Measurements from ENCODE around the gene UNC93A. TPM values are rescaled to one million over a fixed set of nuclear protein-coding genes. Genes with fewer than 3 reads are reported as not detected.
"Not testable (repeated sequence)": the region's sequence is repeated elsewhere in the genome, so short reads cannot be mapped to it uniquely, and the experiment has no call there.

UNC93A gene
- polyA plus RNA-seq, 2 donors, result 3.6 to 4.7 TPM

DNA sequence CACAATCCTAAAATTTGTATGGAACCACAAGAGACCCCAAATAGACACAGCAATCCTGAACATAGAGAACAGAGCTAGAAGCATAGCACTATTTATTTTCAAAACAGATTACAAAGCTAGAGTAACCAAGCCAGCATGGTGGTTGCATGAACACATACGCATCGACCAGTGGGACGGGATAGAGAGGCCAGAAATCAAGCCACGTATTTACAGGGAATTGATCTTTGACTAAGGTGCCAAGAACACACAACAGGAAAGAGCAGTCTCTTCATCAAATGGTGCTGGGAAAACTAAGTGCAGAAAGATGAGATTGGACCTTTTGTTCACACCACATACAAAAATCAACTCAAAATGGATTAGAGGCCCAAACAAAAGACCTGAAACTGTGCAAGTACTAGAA lies 54.8 kb downstream of the UNC93A start:
- Histone ChIP-seq H3K4me1 (ENCODE audit: control insufficient read depth in 2 of 2, insufficient read depth in 2 of 2, low read length in 1 of 2) (peaks cover 0 to 4% of the 10 kb centered on the region in 2 donors), H3K9me3 (ENCODE audit: control insufficient read depth in 2 of 2, insufficient read depth in 1 of 2, low read depth in 1 of 2, low read length in 1 of 2) (no peaks in the 10 kb centered on the region), H3K27ac (ENCODE audit: low read depth in 2 of 2, low read length in 1 of 2) (no peak overlapping the region), H3K4me3 (ENCODE audit: low read depth in 1 of 2, low read length in 2 of 2) (no peak overlapping the region), H3K27me3 (ENCODE audit: control insufficient read depth in 1 of 2, insufficient read depth in 2 of 2, low read length in 2 of 2) (no peaks in the 10 kb centered on the region), H3K36me3 (ENCODE audit: control insufficient read depth in 2 of 2, insufficient read depth in 2 of 2, low read length in 1 of 2) (no peaks in the 10 kb centered on the region)
- WGBS, 2 donors, result 87 to 91% methylated on average over 4 of the region's 4 CpGs

DNA sequence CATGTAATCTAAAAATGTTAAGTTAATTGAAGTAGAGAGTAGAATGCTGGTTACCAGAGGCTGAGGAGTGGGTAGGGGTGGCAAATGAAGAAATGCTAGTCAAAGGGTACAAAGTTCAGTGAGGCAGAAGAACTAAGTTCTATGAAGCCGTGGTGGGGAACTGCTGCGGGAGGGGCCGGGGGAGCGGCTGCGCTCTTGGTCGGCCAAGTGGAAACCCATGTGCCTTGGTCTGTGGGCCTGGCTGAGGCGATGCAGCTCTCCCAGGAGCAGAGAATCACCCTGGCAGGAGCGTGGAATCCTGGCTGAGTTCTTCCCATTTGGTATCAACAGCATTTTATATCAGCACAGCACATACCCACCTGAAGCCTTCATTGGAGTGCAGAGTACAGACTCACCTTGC lies 56.1 kb downstream of the UNC93A start:
- 93 to 98% methylated on average over 8 of the region's 8 CpGs for WGBS, 2 donors
- Histone ChIP-seq H3K27ac (ENCODE audit: low read depth in 2 of 2, low read length in 1 of 2) (no peak overlapping the region), H3K9me3 (ENCODE audit: control insufficient read depth in 2 of 2, insufficient read depth in 1 of 2, low read depth in 1 of 2, low read length in 1 of 2) (no peaks in the 10 kb centered on the region), H3K4me1 (ENCODE audit: control insufficient read depth in 2 of 2, insufficient read depth in 2 of 2, low read length in 1 of 2) (peaks cover 0 to 9% of the 10 kb centered on the region in 2 donors), H3K4me3 (ENCODE audit: low read depth in 1 of 2, low read length in 2 of 2) (no peak overlapping the region), H3K36me3 (ENCODE audit: control insufficient read depth in 2 of 2, insufficient read depth in 2 of 2, low read length in 1 of 2) (no peaks in the 10 kb centered on the region), H3K27me3 (ENCODE audit: control insufficient read depth in 1 of 2, insufficient read depth in 2 of 2, low read length in 2 of 2) (no peaks in the 10 kb centered on the region)

DNA sequence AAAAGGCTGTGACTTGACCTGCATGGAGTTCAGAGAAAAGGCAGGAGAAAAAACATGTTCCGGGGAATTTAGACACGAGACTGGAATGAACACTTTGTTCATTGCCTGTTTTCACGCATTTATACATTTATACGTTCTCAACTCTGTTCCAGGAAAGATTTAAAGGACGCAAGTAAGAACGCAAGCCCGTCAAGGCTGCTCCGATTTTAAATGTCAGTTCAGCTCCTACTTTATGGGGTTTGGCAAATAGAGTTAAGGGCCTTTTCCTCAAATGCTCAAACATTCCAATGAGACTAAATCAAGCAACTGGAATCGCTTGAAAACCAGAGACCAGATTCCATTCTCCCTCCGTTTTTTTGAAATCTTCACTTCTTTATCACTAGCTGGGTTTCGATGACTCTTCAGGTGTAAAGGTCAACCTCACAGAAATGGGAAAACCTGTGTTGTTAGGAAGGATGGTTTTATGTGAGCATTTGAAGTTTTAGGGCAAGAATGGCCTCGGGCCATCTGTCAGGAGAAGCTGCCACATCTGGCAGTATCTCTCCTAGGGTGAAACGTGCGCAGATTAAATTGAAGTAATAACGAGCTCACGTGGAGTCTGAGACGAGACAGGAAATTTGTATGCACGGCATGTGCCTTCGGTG lies 58.6 kb downstream of the UNC93A start:
- WGBS, 2 donors, result 50 to 52% methylated on average over 19 of the region's 19 CpGs
- Histone ChIP-seq H3K4me1 (ENCODE audit: control insufficient read depth in 2 of 2, insufficient read depth in 2 of 2, low read length in 1 of 2) (peaks cover 0 to 9% of the 10 kb centered on the region in 2 donors), H3K36me3 (ENCODE audit: control insufficient read depth in 2 of 2, insufficient read depth in 2 of 2, low read length in 1 of 2) (no peaks in the 10 kb centered on the region), H3K27me3 (ENCODE audit: control insufficient read depth in 1 of 2, insufficient read depth in 2 of 2, low read length in 2 of 2) (no peaks in the 10 kb centered on the region), H3K4me3 (ENCODE audit: low read depth in 1 of 2, low read length in 2 of 2) (no peak overlapping the region), H3K27ac (ENCODE audit: low read depth in 2 of 2, low read length in 1 of 2) (no peak overlapping the region), H3K9me3 (ENCODE audit: control insufficient read depth in 2 of 2, insufficient read depth in 1 of 2, low read depth in 1 of 2, low read length in 1 of 2) (no peaks in the 10 kb centered on the region)

DNA sequence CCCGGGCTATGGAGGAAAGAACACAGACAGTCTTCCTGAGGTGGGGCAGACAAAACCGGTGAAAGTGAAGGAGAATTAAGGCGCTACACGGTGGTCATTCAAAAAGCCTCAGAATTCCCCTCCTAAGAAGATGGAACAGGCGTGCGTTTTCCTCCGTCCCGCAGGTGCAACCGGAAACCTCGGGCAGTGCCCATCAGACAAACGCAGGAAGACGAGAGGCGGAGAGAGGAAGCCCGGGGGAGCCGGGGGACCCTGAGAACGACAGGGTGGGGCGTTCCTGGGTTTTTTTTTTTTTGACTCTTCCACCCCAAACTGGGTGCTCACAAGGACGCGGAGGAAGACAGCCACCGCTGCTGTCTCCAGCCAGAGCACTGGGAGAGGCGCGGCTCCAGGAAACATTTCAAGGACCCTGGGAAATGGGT lies 59.2 kb downstream of the UNC93A start:
- Histone ChIP-seq H3K4me3 (ENCODE audit: low read depth in 1 of 2, low read length in 2 of 2) (peak overlapping the region in 1 of 2 donors; percentile 50), H3K4me1 (ENCODE audit: control insufficient read depth in 2 of 2, insufficient read depth in 2 of 2, low read length in 1 of 2) (peaks cover 0 to 9% of the 10 kb centered on the region in 2 donors), H3K27ac (ENCODE audit: low read depth in 2 of 2, low read length in 1 of 2) (peak overlapping the region in 1 of 2 donors; percentile 50), H3K27me3 (ENCODE audit: control insufficient read depth in 1 of 2, insufficient read depth in 2 of 2, low read length in 2 of 2) (no peaks in the 10 kb centered on the region), H3K9me3 (ENCODE audit: control insufficient read depth in 2 of 2, insufficient read depth in 1 of 2, low read depth in 1 of 2, low read length in 1 of 2) (no peaks in the 10 kb centered on the region), H3K36me3 (ENCODE audit: control insufficient read depth in 2 of 2, insufficient read depth in 2 of 2, low read length in 1 of 2) (no peaks in the 10 kb centered on the region)
- 7 to 10% methylated on average over 22 of the region's 22 CpGs for WGBS, 2 donors

DNA sequence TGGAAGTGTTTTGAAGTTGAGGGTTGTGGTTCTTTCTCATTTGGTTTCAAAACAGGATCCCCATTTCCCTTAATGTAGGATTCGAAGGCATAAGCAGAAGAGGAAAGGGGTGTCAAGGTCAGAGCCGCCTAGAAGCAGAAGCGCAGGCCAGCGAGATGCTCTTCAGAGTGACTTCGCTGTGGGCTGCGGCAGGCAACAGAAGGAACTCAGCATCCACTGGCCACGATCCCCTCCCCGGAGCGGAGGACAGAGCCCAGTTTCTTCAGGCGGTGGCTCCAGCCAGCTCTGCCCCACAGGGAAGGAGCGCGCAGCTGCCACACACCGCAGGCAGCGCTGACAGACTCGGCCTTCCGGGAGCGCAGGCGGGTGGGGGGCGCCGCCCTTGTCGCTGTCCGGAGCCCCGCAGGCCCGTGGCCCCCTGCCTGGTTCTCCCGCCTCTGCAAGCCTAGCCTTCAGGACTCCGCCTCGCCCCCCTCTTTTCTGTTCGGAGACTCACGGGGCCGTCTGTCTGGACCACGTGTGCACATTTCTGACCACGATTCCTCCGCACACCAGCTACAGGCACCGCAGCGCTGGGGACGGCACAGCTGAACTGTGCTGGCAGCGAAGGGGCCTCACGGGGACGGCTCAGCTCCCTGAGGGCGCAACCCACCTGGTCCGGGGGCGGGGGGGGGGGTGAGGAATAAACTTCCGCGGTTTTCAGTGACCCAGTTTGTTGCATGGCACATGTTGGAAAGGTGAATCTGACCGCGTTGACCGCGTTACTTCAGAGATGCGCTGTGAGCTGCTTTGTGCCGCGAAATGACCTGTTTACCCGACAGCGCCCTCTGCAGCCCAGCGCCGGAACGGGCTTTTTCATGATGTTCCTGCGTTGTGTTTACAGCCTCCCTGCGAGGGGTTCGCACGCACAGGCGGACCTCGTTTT lies 59.9 kb downstream of the UNC93A start:
- 1 to 2% methylated on average over 47 to 62 of the region's 62 CpGs for WGBS, 2 donors
- H3K27me3 ChIP-seq (ENCODE audit: control insufficient read depth in 1 of 2, insufficient read depth in 2 of 2, low read length in 2 of 2), result no peaks in the 10 kb centered on the region
- peak overlapping the region; percentile 46 to 50 for H3K4me3 ChIP-seq (ENCODE audit: low read depth in 1 of 2, low read length in 2 of 2)
- peak overlapping the region; percentile 1 to 50 for H3K27ac ChIP-seq (ENCODE audit: low read depth in 2 of 2, low read length in 1 of 2)
- H3K36me3 ChIP-seq (ENCODE audit: control insufficient read depth in 2 of 2, insufficient read depth in 2 of 2, low read length in 1 of 2), result no peaks in the 10 kb centered on the region
- no peaks in the 10 kb centered on the region for H3K9me3 ChIP-seq (ENCODE audit: control insufficient read depth in 2 of 2, insufficient read depth in 1 of 2, low read depth in 1 of 2, low read length in 1 of 2)
- H3K4me1 ChIP-seq (ENCODE audit: control insufficient read depth in 2 of 2, insufficient read depth in 2 of 2, low read length in 1 of 2), result peaks cover 0 to 9% of the 10 kb centered on the region in 2 donors

DNA sequence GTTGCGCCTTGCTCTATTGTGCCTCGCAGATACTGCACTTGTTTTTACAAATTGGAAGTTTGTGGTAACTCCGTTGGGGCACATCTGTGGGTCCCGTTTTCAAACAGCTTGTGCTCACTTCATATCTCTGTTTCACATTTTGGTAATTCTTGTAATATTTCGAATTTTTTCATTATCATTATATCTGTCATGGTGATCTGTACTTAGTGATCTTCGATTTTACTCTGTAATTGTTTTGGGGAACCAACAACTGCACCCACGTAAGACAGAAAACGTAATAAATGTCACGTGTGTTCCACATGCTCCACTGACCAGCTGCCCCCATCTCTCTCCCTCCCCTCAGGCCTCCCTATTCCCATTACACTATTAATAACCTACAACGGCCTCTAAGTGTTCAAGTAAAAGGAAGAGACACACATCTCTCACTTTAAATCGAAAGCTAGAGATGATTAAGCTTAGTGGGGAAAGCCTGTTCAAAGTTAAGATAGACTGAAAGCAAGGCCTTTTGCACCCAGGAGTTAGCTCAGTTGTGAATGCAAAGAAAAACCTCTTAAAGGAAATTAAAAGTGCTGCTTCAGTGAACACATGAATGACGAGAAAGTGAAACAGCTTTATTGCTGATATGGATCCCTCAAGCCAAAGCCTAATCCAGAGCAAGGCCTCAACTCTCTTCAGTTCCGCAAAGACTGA lies 60.7 kb downstream of the UNC93A start:
- no peaks in the 10 kb centered on the region for H3K9me3 ChIP-seq (ENCODE audit: control insufficient read depth in 2 of 2, insufficient read depth in 1 of 2, low read depth in 1 of 2, low read length in 1 of 2)
- peak overlapping the region in 1 of 2 donors; percentile 50 for H3K4me3 ChIP-seq (ENCODE audit: low read depth in 1 of 2, low read length in 2 of 2)
- H3K27ac ChIP-seq (ENCODE audit: low read depth in 2 of 2, low read length in 1 of 2), result no peak overlapping the region
- H3K36me3 ChIP-seq (ENCODE audit: control insufficient read depth in 2 of 2, insufficient read depth in 2 of 2, low read length in 1 of 2), result no peaks in the 10 kb centered on the region
- peaks cover 0 to 9% of the 10 kb centered on the region in 2 donors for H3K4me1 ChIP-seq (ENCODE audit: control insufficient read depth in 2 of 2, insufficient read depth in 2 of 2, low read length in 1 of 2)
- no peaks in the 10 kb centered on the region for H3K27me3 ChIP-seq (ENCODE audit: control insufficient read depth in 1 of 2, insufficient read depth in 2 of 2, low read length in 2 of 2)
- 54 to 56% methylated on average over 13 of the region's 13 CpGs for WGBS, 2 donors

DNA sequence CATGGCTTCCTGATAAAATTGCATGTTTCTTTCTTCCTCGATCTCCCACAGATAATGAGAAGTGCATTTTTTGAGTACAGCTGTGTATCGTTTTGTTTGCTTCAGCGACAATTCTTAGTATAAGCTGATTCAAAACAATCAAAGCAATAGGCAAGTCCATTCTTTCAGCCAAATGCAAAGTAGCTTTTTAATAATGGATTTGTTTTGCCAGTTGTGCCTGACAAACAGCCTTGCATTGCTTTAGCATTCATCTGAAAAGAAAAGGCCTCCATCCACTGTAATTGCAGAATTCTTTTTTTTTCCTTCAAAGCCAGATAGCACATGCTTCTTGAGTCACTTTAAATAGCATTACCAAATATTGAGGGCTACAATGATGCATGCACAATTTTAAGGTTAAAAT lies 65.8 kb downstream of the UNC93A start:
- 78 to 80% methylated on average over 3 of the region's 3 CpGs for WGBS, 2 donors
- H3K9me3 ChIP-seq (ENCODE audit: control insufficient read depth in 2 of 2, insufficient read depth in 1 of 2, low read depth in 1 of 2, low read length in 1 of 2), result no peaks in the 10 kb centered on the region
- H3K4me1 ChIP-seq (ENCODE audit: control insufficient read depth in 2 of 2, insufficient read depth in 2 of 2, low read length in 1 of 2), result no peaks in the 10 kb centered on the region
- no peaks in the 10 kb centered on the region for H3K36me3 ChIP-seq (ENCODE audit: control insufficient read depth in 2 of 2, insufficient read depth in 2 of 2, low read length in 1 of 2)
- H3K27me3 ChIP-seq (ENCODE audit: control insufficient read depth in 1 of 2, insufficient read depth in 2 of 2, low read length in 2 of 2), result peaks cover 0 to 3% of the 10 kb centered on the region in 2 donors
- no peak overlapping the region for H3K27ac ChIP-seq (ENCODE audit: low read depth in 2 of 2, low read length in 1 of 2)
- no peak overlapping the region for H3K4me3 ChIP-seq (ENCODE audit: low read depth in 1 of 2, low read length in 2 of 2)

DNA sequence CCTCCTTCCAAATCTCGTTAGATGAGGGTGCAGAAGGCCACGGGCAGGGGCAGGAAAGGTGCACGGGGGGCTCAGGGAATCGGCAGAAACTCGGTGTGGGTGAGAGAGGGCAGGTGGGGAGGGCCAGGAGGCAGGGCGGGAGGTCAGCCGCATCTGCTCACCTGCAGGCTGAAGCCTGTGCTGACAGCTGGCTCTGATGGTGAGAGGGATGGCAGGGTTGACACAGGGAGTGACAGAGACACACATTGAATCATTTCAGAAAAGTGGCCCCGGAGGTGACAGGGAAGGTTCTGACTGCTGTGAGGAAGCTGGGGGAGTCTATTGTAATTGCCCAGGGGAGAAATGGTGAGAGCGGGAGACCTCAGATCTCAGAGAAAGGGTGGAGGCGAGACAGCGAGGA lies 67.3 kb downstream of the UNC93A start:
- not testable (repeated sequence) for H3K4me1 ChIP-seq (ENCODE audit: control insufficient read depth in 2 of 2, insufficient read depth in 2 of 2, low read length in 1 of 2); H3K36me3 ChIP-seq (ENCODE audit: control insufficient read depth in 2 of 2, insufficient read depth in 2 of 2, low read length in 1 of 2); H3K9me3 ChIP-seq (ENCODE audit: control insufficient read depth in 2 of 2, insufficient read depth in 1 of 2, low read depth in 1 of 2, low read length in 1 of 2); H3K27ac ChIP-seq (ENCODE audit: low read depth in 2 of 2, low read length in 1 of 2); H3K27me3 ChIP-seq (ENCODE audit: control insufficient read depth in 1 of 2, insufficient read depth in 2 of 2, low read length in 2 of 2); H3K4me3 ChIP-seq (ENCODE audit: low read depth in 1 of 2, low read length in 2 of 2)
- WGBS, 2 donors, result 56 to 59% methylated on average over 3 of the region's 11 CpGs

DNA sequence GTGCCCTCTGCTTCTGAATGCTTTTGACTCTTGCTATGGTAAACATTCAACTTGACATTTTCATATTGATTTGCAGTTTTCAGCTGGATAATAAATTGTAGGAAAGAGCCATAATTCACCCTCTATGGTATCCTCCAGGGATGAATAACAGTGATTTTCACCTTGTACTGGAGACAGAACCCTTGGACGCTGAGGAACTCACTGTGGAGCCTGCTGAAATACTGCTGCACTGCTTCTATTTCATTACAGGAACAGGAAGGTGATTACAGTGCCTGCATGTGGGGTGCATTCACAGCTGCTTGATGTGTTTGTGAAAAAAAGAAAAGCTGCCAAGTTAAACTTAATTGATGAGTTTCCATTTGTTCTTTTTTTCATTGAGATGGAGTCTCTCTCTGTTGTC lies 70.1 kb downstream of the UNC93A start:
- not testable (repeated sequence) for H3K4me1 ChIP-seq (ENCODE audit: control insufficient read depth in 2 of 2, insufficient read depth in 2 of 2, low read length in 1 of 2); H3K36me3 ChIP-seq (ENCODE audit: control insufficient read depth in 2 of 2, insufficient read depth in 2 of 2, low read length in 1 of 2); H3K4me3 ChIP-seq (ENCODE audit: low read depth in 1 of 2, low read length in 2 of 2); H3K9me3 ChIP-seq (ENCODE audit: control insufficient read depth in 2 of 2, insufficient read depth in 1 of 2, low read depth in 1 of 2, low read length in 1 of 2); H3K27me3 ChIP-seq (ENCODE audit: control insufficient read depth in 1 of 2, insufficient read depth in 2 of 2, low read length in 2 of 2); H3K27ac ChIP-seq (ENCODE audit: low read depth in 2 of 2, low read length in 1 of 2)
- WGBS, 2 donors, result 65 to 85% methylated on average over 1 of the region's 1 CpG

Data from esophagus (tissue), 2 donors.